22Rv1 (cell line): ENCODE results near the gene HLCS.

Source experiments
- CTCF ChIP-seq: fragments of 450-650 bp; IDR thresholded peaks from 2 replicates; pipeline ENCODE4 v1.5.1; 2017; ENCODE audit warnings: mild to moderate bottlenecking
- ZFX ChIP-seq: fragments of 450-650 bp; IDR thresholded peaks from 2 replicates; pipeline ENCODE4 v1.6.1; 2017; ENCODE audit warnings: antibody characterized with exemption, borderline replicate concordance

- TF ChIP-seq CTCF (no peak), ZFX (no peak)
These were observed 83.7 kb downstream of the HLCS start for GRCh38 chr21:36882776-36883175.
